Mesenchymal stem cell (in vitro differentiated cells and primary cell): Measurements from ENCODE around the gene MC4R.

Experiments used
- DNase-seq: peaks from one replicate; pipeline ENCODE4 v3.0.0-alpha.2; 2013
- H2AFZ ChIP-seq: one replicate; pipeline ENCODE4 v1.6.1; 2013; ENCODE audit warnings: low read depth, mild to moderate bottlenecking, control low read depth, inconsistent platforms, low read length, moderate library complexity
- H2AK5ac ChIP-seq: 2 replicates; pipeline ENCODE4 v1.6.1; 2013; ENCODE audit warnings: low read length, moderate library complexity, mild to moderate bottlenecking, inconsistent platforms; ENCODE audit not compliant: severe bottlenecking
- H2BK120ac ChIP-seq: one replicate; pipeline ENCODE4 v1.6.1; 2013; ENCODE audit warnings: low read depth, mild to moderate bottlenecking, inconsistent platforms, low read length, moderate library complexity
- H2BK12ac ChIP-seq, 2 experiments: one replicate each; pipeline ENCODE4 v1.6.1; 2013; ENCODE audit warnings: inconsistent platforms in 2 of 2, low read length in 2 of 2, mild to moderate bottlenecking in 2 of 2, moderate library complexity in 2 of 2, control low read depth in 1 of 2
- H2BK15ac ChIP-seq: one replicate; pipeline ENCODE4 v1.6.1; 2013; ENCODE audit warnings: mild to moderate bottlenecking, low read depth, inconsistent platforms; ENCODE audit not compliant: poor library complexity, severe bottlenecking
- H2BK5ac ChIP-seq: 2 replicates; pipeline ENCODE4 v1.6.1; 2013; ENCODE audit warnings: low read depth, mild to moderate bottlenecking, low read length, control low read depth, inconsistent platforms; ENCODE audit not compliant: poor library complexity, severe bottlenecking
- H3K14ac ChIP-seq, 2 experiments: one replicate each; pipeline ENCODE4 v1.6.1; 2013; ENCODE audit warnings: inconsistent platforms in 2 of 2, low read length in 2 of 2, control low read depth in 1 of 2, mild to moderate bottlenecking in 1 of 2, moderate library complexity in 1 of 2
- H3K18ac ChIP-seq, 2 experiments: one replicate each; pipeline ENCODE4 v1.6.1; 2013; ENCODE audit warnings: inconsistent platforms in 2 of 2, low read length in 2 of 2, control low read depth in 1 of 2, low read depth in 1 of 2, mild to moderate bottlenecking in 1 of 2
- H3K23ac ChIP-seq, 2 experiments: one replicate each; pipeline ENCODE4 v1.6.1; 2013; ENCODE audit warnings: inconsistent platforms in 2 of 2, low read length in 2 of 2, mild to moderate bottlenecking in 2 of 2, moderate library complexity in 2 of 2, control low read depth in 1 of 2
- H3K27ac ChIP-seq: 2 replicates; pipeline ENCODE4 v1.5.1; 2013; ENCODE audit warnings: mild to moderate bottlenecking, moderate library complexity, low read length, control low read depth, inconsistent platforms; ENCODE audit not compliant: poor library complexity, severe bottlenecking
- H3K27me3 ChIP-seq, 2 experiments: 2 replicates each; pipeline versions ENCODE4 v1.6.1 to v1.7.0; 2013; ENCODE audit warnings: low read length in 2 of 2, mild to moderate bottlenecking in 2 of 2, moderate library complexity in 2 of 2, control low read depth in 1 of 2, inconsistent platforms in 1 of 2; ENCODE audit not compliant: control insufficient read depth in 1 of 2, insufficient read depth in 1 of 2
- H3K36me3 ChIP-seq, 2 experiments: 2 replicates each; pipeline versions ENCODE4 v1.6.1 to v1.7.0; 2013; ENCODE audit warnings: low read length in 2 of 2, control low read depth in 1 of 2, inconsistent platforms in 1 of 2, low read depth in 1 of 2, mild to moderate bottlenecking in 1 of 2; ENCODE audit not compliant: insufficient read depth in 2 of 2, control insufficient read depth in 1 of 2
- H3K4ac ChIP-seq, 2 experiments: one replicate each; pipeline ENCODE4 v1.6.1; 2013; ENCODE audit warnings: inconsistent platforms in 2 of 2, low read length in 2 of 2, mild to moderate bottlenecking in 2 of 2, moderate library complexity in 2 of 2, control low read depth in 1 of 2, low read depth in 1 of 2
- H3K4me1 ChIP-seq: 2 replicates; pipeline ENCODE4 v1.6.1; 2013; ENCODE audit warnings: low read depth, low read length, control low read depth; ENCODE audit not compliant: control insufficient read depth, insufficient read depth
- H3K4me2 ChIP-seq: 2 replicates; pipeline ENCODE4 v1.6.1; 2013; ENCODE audit warnings: low read length, mild to moderate bottlenecking, inconsistent platforms; ENCODE audit not compliant: poor library complexity, severe bottlenecking
- H3K4me3 ChIP-seq, 2 experiments: 2 replicates each; pipeline versions ENCODE4 v1.5.1 to v1.7.0; 2013; ENCODE audit warnings: low read length in 2 of 2, mild to moderate bottlenecking in 2 of 2, control low read depth in 1 of 2, low read depth in 1 of 2; ENCODE audit not compliant: insufficient read depth in 1 of 2
- H3K79me1 ChIP-seq: replicated peaks from 2 replicates; pipeline ENCODE4 v1.6.1; 2013; ENCODE audit warnings: mild to moderate bottlenecking, control low read depth, low read length, inconsistent platforms; ENCODE audit not compliant: poor library complexity, severe bottlenecking
- H3K9ac ChIP-seq: 2 replicates; pipeline ENCODE4 v1.7.0; 2013; ENCODE audit warnings: mild to moderate bottlenecking, low read length, moderate library complexity
- H3K9me3 ChIP-seq: 2 replicates; pipeline ENCODE4 v1.7.0; 2013; ENCODE audit warnings: mild to moderate bottlenecking, low read length; ENCODE audit not compliant: control insufficient read depth
- H4K8ac ChIP-seq: one replicate; pipeline ENCODE4 v1.6.1; 2013; ENCODE audit warnings: inconsistent platforms, mild to moderate bottlenecking, low read length, moderate library complexity
- H4K91ac ChIP-seq: one replicate; pipeline ENCODE4 v1.6.1; 2013; ENCODE audit warnings: mild to moderate bottlenecking, low read length, inconsistent platforms
- WGBS: methylation state at CpG from one replicate; pipeline ENCODE4 v1.1.7; 2013; ENCODE audit warnings: mixed read lengths; 5-methylcytosine and 5-hydroxymethylcytosine counted together

MC4R gene

GRCh38 chr18:60383893-60384292, 11.3 kb upstream of the MC4R start:
- Histone ChIP-seq H2AK5ac (no peak overlapping the region), H4K8ac (no peak overlapping the region), H2AFZ (no peak overlapping the region), H2BK12ac (no peak overlapping the region), H3K27me3 (no peaks in the 10 kb centered on the region), H2BK120ac (no peak overlapping the region), H4K91ac (no peak overlapping the region), H3K4me2 (no peak overlapping the region), H3K4ac (no peak overlapping the region), H3K14ac (no peak overlapping the region), H3K27ac (no peak overlapping the region), H3K23ac (no peak overlapping the region), H3K4me3 (no peak overlapping the region), H2BK15ac (no peak overlapping the region), H3K9ac (no peak overlapping the region), H2BK5ac (no peak overlapping the region), H3K9me3 (no peaks in the 10 kb centered on the region), H3K18ac (no peak overlapping the region), H3K36me3 (no peaks in the 10 kb centered on the region), H3K79me1 (no peaks in the 10 kb centered on the region), H3K4me1 (no peaks in the 10 kb centered on the region)
- WGBS = 100% methylated on average over 1 of the region's 2 CpGs
- DNase-seq = no peak

- H3K79me1 ChIP-seq = no peaks in the 10 kb centered on the region
- no peak overlapping the region for H3K27ac ChIP-seq
- H3K36me3 ChIP-seq = no peaks in the 10 kb centered on the region
- H3K9me3 ChIP-seq = no peaks in the 10 kb centered on the region
- no peak overlapping the region for H4K91ac ChIP-seq
- no peak overlapping the region for H3K14ac ChIP-seq
- no peak overlapping the region for H2BK5ac ChIP-seq
- H3K4ac ChIP-seq = no peak overlapping the region
- no peak overlapping the region for H2AK5ac ChIP-seq
- H3K4me1 ChIP-seq = no peaks in the 10 kb centered on the region
- no peaks in the 10 kb centered on the region for H3K27me3 ChIP-seq
- H3K4me2 ChIP-seq = no peak overlapping the region
- no peak overlapping the region for H2BK15ac ChIP-seq
- no peak overlapping the region for H3K9ac ChIP-seq
- 100% methylated on average over 1 of the region's 2 CpGs for WGBS
- no peak for DNase-seq
- H2BK12ac ChIP-seq = no peak overlapping the region
- no peak overlapping the region for H2BK120ac ChIP-seq
- no peak overlapping the region for H2AFZ ChIP-seq
- no peak overlapping the region for H3K18ac ChIP-seq
- no peak overlapping the region for H3K4me3 ChIP-seq
- H4K8ac ChIP-seq = no peak overlapping the region
- no peak overlapping the region for H3K23ac ChIP-seq
Measured at GRCh38 chr18:60377778-60378469, 5.3 kb upstream of the MC4R start.

GRCh38 chr18:60372132-60372531, 443 bp downstream of the MC4R start:
- Histone ChIP-seq H3K79me1 (no peaks in the 10 kb centered on the region), H4K91ac (no peak overlapping the region), H3K4ac (no peak overlapping the region), H3K9me3 (no peaks in the 10 kb centered on the region), H2AK5ac (no peak overlapping the region), H3K23ac (no peak overlapping the region), H2BK12ac (no peak overlapping the region), H3K14ac (no peak overlapping the region), H2AFZ (no peak overlapping the region), H3K27ac (no peak overlapping the region), H3K4me3 (peak overlapping the region in 1 of 2 experiments; percentile 59), H2BK15ac (no peak overlapping the region), H3K36me3 (no peaks in the 10 kb centered on the region), H3K4me1 (peaks cover 2% of the 10 kb centered on the region), H3K9ac (peak overlapping the region; percentile 18), H4K8ac (no peak overlapping the region), H2BK5ac (no peak overlapping the region), H3K18ac (no peak overlapping the region), H2BK120ac (no peak overlapping the region), H3K4me2 (no peak overlapping the region), H3K27me3 (peaks cover 0 to 5% of the 10 kb centered on the region in 2 experiments)
- 88% methylated on average over 3 of the region's 4 CpGs for WGBS
- DNase-seq = no peak

GRCh38 chr18:60358516-60358915, 14.1 kb downstream of the MC4R start:
- Histone ChIP-seq H2BK15ac (no peak overlapping the region), H3K18ac (no peak overlapping the region), H3K9ac (no peak overlapping the region), H2AK5ac (no peak overlapping the region), H2BK5ac (no peak overlapping the region), H3K27ac (no peak overlapping the region), H3K27me3 (no peaks in the 10 kb centered on the region), H3K4me3 (no peak overlapping the region), H4K8ac (no peak overlapping the region), H3K9me3 (no peaks in the 10 kb centered on the region), H2AFZ (no peak overlapping the region), H3K79me1 (no peaks in the 10 kb centered on the region), H3K14ac (no peak overlapping the region), H4K91ac (no peak overlapping the region), H2BK120ac (no peak overlapping the region), H3K4ac (no peak overlapping the region), H3K23ac (no peak overlapping the region), H3K4me1 (no peaks in the 10 kb centered on the region), H3K36me3 (no peaks in the 10 kb centered on the region), H2BK12ac (no peak overlapping the region), H3K4me2 (no peak overlapping the region)
- no CpG with 5 or more reads among the region's 1 CpG for WGBS
- DNase-seq = peak; percentile 37
